IMR-90 (cell line): ENCODE data around the gene HIVEP1. TPM values are rescaled to one million over a fixed set of nuclear protein-coding genes. Genes with fewer than 3 reads are reported as not detected.

ENCODE experiments used
- ATAC-seq: fragments of 200-7000 bp; cut with Tn5 transposase; 2 replicates; pipeline ENCODE4 v1.9.1; 2020; ENCODE audit warnings: low read depth, mild to moderate bottlenecking, moderate library complexity
- BruUV-seq: library from RNA; stranded (reverse); fragments of 400-500 nt; replicated peaks from 2 replicates; lab custom pipeline; 2021; lab: Mats Ljungman, UMichigan
- CTCF ChIA-PET: fragments of 300-600 bp; formaldehyde crosslinking; extraction: SDS; loops from one replicate; lab custom pipeline; 2021; ENCODE audit warnings: antibody characterized with exemption; lab: Yijun Ruan, JAX
- POLR2A ChIA-PET: fragments of 300-600 bp; sonication (Branson Sonifier 250); formaldehyde crosslinking; loops from one replicate; lab custom pipeline; 2022; ENCODE audit warnings: antibody characterized with exemption; ENCODE audit not compliant: unreplicated experiment; lab: Charles Lee
- DNase-seq: peaks from one replicate; pipeline ENCODE4 v3.0.0; 2013
- H2AFZ ChIP-seq: replicated peaks from 2 replicates; pipeline ENCODE3; 2013; ENCODE audit warnings: low read length, mild to moderate bottlenecking; ENCODE audit not compliant: poor library complexity
- H2AK5ac ChIP-seq: 2 replicates; pipeline ENCODE4 v1.6.1; 2013; ENCODE audit warnings: low read depth, low read length, inconsistent platforms
- H2AK9ac ChIP-seq: replicated peaks from 2 replicates; pipeline ENCODE3; 2013; ENCODE audit warnings: mild to moderate bottlenecking, low read depth, low read length, moderate library complexity; ENCODE audit not compliant: poor library complexity
- H2BK120ac ChIP-seq: 2 replicates; pipeline ENCODE4 v1.6.1; 2013; ENCODE audit warnings: low read depth, low read length, inconsistent platforms
- H2BK15ac ChIP-seq: 3 replicates; pipeline ENCODE4 v1.6.1; 2013; ENCODE audit warnings: low read depth, low read length, inconsistent platforms
- H2BK20ac ChIP-seq: 2 replicates; pipeline ENCODE4 v1.6.1; 2013; ENCODE audit warnings: low read depth, mild to moderate bottlenecking, inconsistent platforms, low read length, moderate library complexity
- H2BK5ac ChIP-seq: 2 replicates; pipeline ENCODE4 v1.6.1; 2013; ENCODE audit warnings: mild to moderate bottlenecking, low read depth, low read length, inconsistent platforms; ENCODE audit not compliant: poor library complexity, severe bottlenecking
- H3K14ac ChIP-seq: replicated peaks from 2 replicates; pipeline ENCODE4 v1.6.1; 2013; ENCODE audit warnings: low read depth, low read length, inconsistent platforms
- H3K18ac ChIP-seq: 2 replicates; pipeline ENCODE4 v1.6.1; 2013; ENCODE audit warnings: low read depth, low read length, control low read depth
- H3K23ac ChIP-seq: 2 replicates; pipeline ENCODE4 v1.6.1; 2013; ENCODE audit warnings: low read depth, low read length, inconsistent platforms
- H3K27ac ChIP-seq: 2 replicates; pipeline ENCODE4 v1.5.1; 2013; ENCODE audit warnings: mild to moderate bottlenecking, control low read depth, low read length; ENCODE audit not compliant: insufficient read depth
- H3K27me3 ChIP-seq: 2 replicates; pipeline ENCODE4 v1.6.1; 2013; ENCODE audit warnings: low read length; ENCODE audit not compliant: control insufficient read depth, insufficient read depth
- H3K36me3 ChIP-seq: 2 replicates; pipeline ENCODE4 v1.6.1; 2013; ENCODE audit warnings: low read length, mixed read lengths; ENCODE audit not compliant: control insufficient read depth, insufficient read depth
- H3K4ac ChIP-seq: 2 replicates; pipeline ENCODE4 v1.6.1; 2013; ENCODE audit warnings: low read depth, low read length, inconsistent platforms
- H3K4me1 ChIP-seq: 2 replicates; pipeline ENCODE4 v1.6.1; 2013; ENCODE audit warnings: low read length, mixed read lengths; ENCODE audit not compliant: control insufficient read depth, insufficient read depth
- H3K4me2 ChIP-seq: 2 replicates; pipeline ENCODE4 v1.6.1; 2013; ENCODE audit warnings: low read depth, mild to moderate bottlenecking, control low read depth, low read length, moderate library complexity
- H3K4me3 ChIP-seq: 2 replicates; pipeline ENCODE4 v1.5.1; 2013; ENCODE audit warnings: low read depth, mild to moderate bottlenecking, control low read depth, low read length, moderate library complexity; ENCODE audit not compliant: insufficient read depth
- H3K56ac ChIP-seq: 2 replicates; pipeline ENCODE4 v1.6.1; 2013; ENCODE audit warnings: low read length, inconsistent platforms; ENCODE audit not compliant: insufficient read depth; ENCODE audit errors: extremely low read depth
- H3K79me1 ChIP-seq, 2 experiments: 2 replicates each; pipeline ENCODE4 v1.6.1; 2013; ENCODE audit warnings: low read length in 2 of 2, inconsistent platforms in 1 of 2, low read depth in 1 of 2
- H3K9ac ChIP-seq: 2 replicates; pipeline ENCODE4 v1.6.1; 2013; ENCODE audit warnings: low read depth, low read length, control low read depth
- H3K9me1 ChIP-seq: 2 replicates; pipeline ENCODE4 v1.6.1; 2013; ENCODE audit warnings: low read length, inconsistent platforms; ENCODE audit not compliant: insufficient read depth
- H3K9me3 ChIP-seq: 2 replicates; pipeline ENCODE4 v1.6.1; 2013; ENCODE audit warnings: low read length; ENCODE audit not compliant: control insufficient read depth, insufficient read depth
- H4K20me1 ChIP-seq: 2 replicates; pipeline ENCODE4 v1.6.1; 2013; ENCODE audit warnings: low read length, inconsistent platforms; ENCODE audit not compliant: insufficient read depth
- H4K5ac ChIP-seq: 2 replicates; pipeline ENCODE4 v1.6.1; 2013; ENCODE audit warnings: mild to moderate bottlenecking, low read depth, low read length, control low read depth
- H4K8ac ChIP-seq, 2 experiments: 2 replicates each; pipeline ENCODE4 v1.6.1; 2013; ENCODE audit warnings: low read depth in 2 of 2, low read length in 2 of 2, control low read depth in 1 of 2, inconsistent platforms in 1 of 2
- H4K91ac ChIP-seq: 2 replicates; pipeline ENCODE4 v1.6.1; 2013; ENCODE audit warnings: low read depth, low read length, inconsistent platforms; ENCODE audit not compliant: insufficient read depth
- MAFK ChIP-seq: IDR thresholded peaks from 2 replicates; pipeline ENCODE4 v1.6.1; 2012; ENCODE audit warnings: low read depth, low read length, improper control_type of control experiment
- RCOR1 ChIP-seq: IDR thresholded peaks from 2 replicates; pipeline ENCODE4 v1.6.1; 2012; ENCODE audit warnings: mild to moderate bottlenecking, low read length, improper control_type of control experiment; ENCODE audit not compliant: insufficient replicate concordance
- WGBS, 2 experiments: methylation state at CpG; one replicate each; pipeline versions ENCODE4 v1.1.5 to v1.1.7; 2013; ENCODE audit warnings: missing lambda C conversion rate in 2 of 2; ENCODE audit not compliant: insufficient read length in 1 of 2; ENCODE audit errors: extremely low coverage in 2 of 2; 5-methylcytosine and 5-hydroxymethylcytosine counted together
- dilution Hi-C: fragments of 300-500 bp; cut with HindIII; formaldehyde crosslinking; loops from one replicate; pipeline ENCODE4 v1.14.3; 2018; ENCODE audit warnings: low sequenced_read_pairs; ENCODE audit not compliant: unreplicated experiment
- in situ Hi-C: fragments of 300-500 bp; cut with MboI; formaldehyde crosslinking; loops from 3 replicates; pipeline ENCODE4 v1.14.3; 2019; ENCODE audit warnings: low sequenced_read_pairs, inconsistent platforms, mixed read lengths
- intact Hi-C: fragments of 100-400 bp; cut with micrococcal nuclease; formaldehyde crosslinking; loops from 2 replicates; pipeline ENCODE4 v1.10.0; 2022
- polyA plus RNA-seq, 3 experiments: library from polyadenylated mRNA; depleted of rRNA; stranded (reverse); fragments of >200 nt; gene quantifications; 2 replicates each; pipeline ENCODE4 v1.2.3, GENCODE V29; 2012; ENCODE audit warnings: low replicate concordance in 1 of 3
- total RNA-seq: library from RNA; depleted of rRNA; stranded (reverse); fragments of >200 nt; gene quantifications from 2 replicates; pipeline ENCODE4 v1.2.3, GENCODE V29; 2012
- TF ChIP-seq, protein P1 (sequence below): conservative IDR thresholded peaks from 2 replicates; pipeline ENCODE4 v1.5.1; 2012; ENCODE audit warnings: mild to moderate bottlenecking, low read depth, low read length, improper control_type of control experiment

Gene HIVEP1
- total and polyA plus RNA-seq, 2 of the 4 experiments (the other 2 are of a cell fraction) = 13.0 to 17.2 TPM

DNA sequence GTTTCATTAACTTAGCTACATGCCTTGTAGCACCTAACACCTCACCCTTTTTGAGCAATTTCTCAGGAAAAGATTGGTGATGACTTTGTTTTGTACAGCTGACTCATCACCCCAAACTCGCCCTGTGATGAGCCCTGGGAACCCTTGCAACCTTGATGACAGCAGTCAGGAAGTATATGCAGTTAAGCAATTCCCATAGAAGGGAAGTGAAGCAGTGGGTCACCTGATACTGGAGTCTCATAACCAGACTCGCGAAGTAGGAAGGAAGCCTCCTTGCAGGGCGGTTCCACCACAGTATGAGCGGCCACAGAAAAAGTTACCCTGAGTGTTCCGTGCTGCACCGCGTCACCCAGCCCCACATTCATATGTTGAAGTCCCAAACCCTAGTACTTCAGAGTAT is 196.1 kb downstream of the HIVEP1 start:
- Histone ChIP-seq H3K79me1 (no peaks in the 10 kb centered on the region), H3K14ac (peak overlapping the region; percentile 50), H2AK9ac (no peak overlapping the region), H3K27ac (no peak overlapping the region), H3K36me3 (no peaks in the 10 kb centered on the region), H2AK5ac (no peak overlapping the region), H3K9me1 (no peaks in the 10 kb centered on the region; the same call in 1 of the 2 replicates), H3K4me1 (no peaks in the 10 kb centered on the region), H3K23ac (no peak overlapping the region), H3K27me3 (no peaks in the 10 kb centered on the region), H2BK15ac (no peak overlapping the region), H4K91ac (no peak overlapping the region), H3K4me3 (no peak overlapping the region), H3K4ac (no peak overlapping the region), H2BK20ac (no peak overlapping the region), H3K18ac (no peak overlapping the region), H3K4me2 (no peak overlapping the region), H3K56ac (no peak overlapping the region), H4K5ac (no peak overlapping the region), H3K9ac (no peak overlapping the region), H4K20me1 (no peaks in the 10 kb centered on the region), H3K9me3 (no peaks in the 10 kb centered on the region), H2BK120ac (no peak overlapping the region), H4K8ac (no peak overlapping the region), H2AFZ (no peak overlapping the region), H2BK5ac (no peak overlapping the region)
- no CpG with 5 or more reads among the region's 8 CpGs for WGBS, 2 experiments
- in situ Hi-C loops (no loop called here), intact Hi-C loops (no loop called here), dilution Hi-C loops (no loop called here)
- no TSS peak for BruUV-seq
- no peak for TF ChIP-seq RCOR1
- TF ChIP-seq, protein P1, sequence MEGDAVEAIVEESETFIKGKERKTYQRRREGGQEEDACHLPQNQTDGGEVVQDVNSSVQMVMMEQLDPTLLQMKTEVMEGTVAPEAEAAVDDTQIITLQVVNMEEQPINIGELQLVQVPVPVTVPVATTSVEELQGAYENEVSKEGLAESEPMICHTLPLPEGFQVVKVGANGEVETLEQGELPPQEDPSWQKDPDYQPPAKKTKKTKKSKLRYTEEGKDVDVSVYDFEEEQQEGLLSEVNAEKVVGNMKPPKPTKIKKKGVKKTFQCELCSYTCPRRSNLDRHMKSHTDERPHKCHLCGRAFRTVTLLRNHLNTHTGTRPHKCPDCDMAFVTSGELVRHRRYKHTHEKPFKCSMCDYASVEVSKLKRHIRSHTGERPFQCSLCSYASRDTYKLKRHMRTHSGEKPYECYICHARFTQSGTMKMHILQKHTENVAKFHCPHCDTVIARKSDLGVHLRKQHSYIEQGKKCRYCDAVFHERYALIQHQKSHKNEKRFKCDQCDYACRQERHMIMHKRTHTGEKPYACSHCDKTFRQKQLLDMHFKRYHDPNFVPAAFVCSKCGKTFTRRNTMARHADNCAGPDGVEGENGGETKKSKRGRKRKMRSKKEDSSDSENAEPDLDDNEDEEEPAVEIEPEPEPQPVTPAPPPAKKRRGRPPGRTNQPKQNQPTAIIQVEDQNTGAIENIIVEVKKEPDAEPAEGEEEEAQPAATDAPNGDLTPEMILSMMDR = no peak
- TF ChIP-seq MAFK = no peak
- CTCF ChIA-PET = interaction anchor here (0.6 kb wide), 1 partner anchor 1464 kb away, joined by 5 read pairs; no protein-coding TSS in a partner anchor
- peak; percentile 27 for DNase-seq
- POLR2A ChIA-PET = interaction anchor here (0.6 kb wide), 1 partner anchor 25 kb away, joined by 4 read pairs; no protein-coding TSS in a partner anchor
- ATAC-seq = no peak
